ENCODE data around the gene GPR39. TPM values are rescaled to one million over a fixed set of nuclear protein-coding genes. Genes with fewer than 3 reads are reported as not detected.

The GPR39 gene
- polyA plus RNA-seq, 1 donor from 2014 or later: 1.1 TPM

GRCh38 chr2:132597166-132597565 lies 180.6 kb downstream of the GPR39 start (continued):
- TF ChIP-seq EZH2 (IDR thresholded peaks at IDR 0.05; ENCODE audit: borderline replicate concordance, insufficient read depth, low read length, poor library complexity, severe bottlenecking) (no peak), SMC3 (conservative IDR thresholded peaks at IDR 0.05; ENCODE audit: poor library complexity) (no peak)

GRCh38 chr2:132597831-132598230 lies 181.2 kb downstream of the GPR39 start:
- Histone ChIP-seq H3K9ac (ENCODE audit: low read length) (no peak overlapping the region), H4K20me1 (ENCODE audit: insufficient read depth) (no peaks in the 10 kb centered on the region), H3K27me3 (ENCODE audit: insufficient read depth, low read depth, low read length) (no peaks in the 10 kb centered on the region), H3F3A (ENCODE audit: insufficient read depth, low read length, poor library complexity, severe bottlenecking) (no peaks in the 10 kb centered on the region), H2AFZ (ENCODE audit: low read depth, low read length) (no peak overlapping the region), H3K4me3 (ENCODE audit: low read length) (no peak overlapping the region), H3K36me3 (ENCODE audit: insufficient read depth, low read length) (no peaks in the 10 kb centered on the region), H3K79me2 (replicated peaks; ENCODE audit: insufficient read depth, low read length) (no peaks in the 10 kb centered on the region), H3K27ac (ENCODE audit: low read length) (no peak overlapping the region), H3K9me2 (ENCODE audit: insufficient read depth, low read length) (no peaks in the 10 kb centered on the region), H3K4me2 (ENCODE audit: low read length) (no peak overlapping the region), H3K9me3 (ENCODE audit: low read length) (no peaks in the 10 kb centered on the region)
- TF ChIP-seq RAD21 (conservative IDR thresholded peaks at IDR 0.05) (no peak), TAF1 (IDR thresholded peaks at IDR 0.05; ENCODE audit: low read depth) (no peak), REST (IDR thresholded peaks at IDR 0.05; ENCODE audit: borderline replicate concordance) (no peak), CTCF (IDR thresholded peaks at IDR 0.05; ENCODE audit: poor library complexity, severe bottlenecking) (no peak), EZH2 (IDR thresholded peaks at IDR 0.05; ENCODE audit: borderline replicate concordance, insufficient read depth, low read length, poor library complexity, severe bottlenecking) (no peak), POLR2AphosphoS5 (IDR thresholded peaks at IDR 0.05) (no peak), EP300 (conservative IDR thresholded peaks at IDR 0.05; ENCODE audit: poor library complexity, severe bottlenecking) (no peak)

- H3K27me3 ChIP-seq (ENCODE audit: insufficient read depth, low read depth, low read length): no peaks in the 10 kb centered on the region
- no peaks in the 10 kb centered on the region for H3F3A ChIP-seq (ENCODE audit: insufficient read depth, low read length, poor library complexity, severe bottlenecking)
- H3K27ac ChIP-seq (ENCODE audit: low read length): no peak overlapping the region
- H3K9ac ChIP-seq (ENCODE audit: low read length): no peak overlapping the region
- H4K20me1 ChIP-seq (ENCODE audit: insufficient read depth): no peaks in the 10 kb centered on the region
- no peak overlapping the region for H2AFZ ChIP-seq (ENCODE audit: low read depth, low read length)
- H3K4me2 ChIP-seq (ENCODE audit: low read length): no peak overlapping the region
- H3K9me2 ChIP-seq (ENCODE audit: insufficient read depth, low read length): no peaks in the 10 kb centered on the region
- TF ChIP-seq RAD21 (conservative IDR thresholded peaks at IDR 0.05) (no peak), TAF1 (IDR thresholded peaks at IDR 0.05; ENCODE audit: low read depth) (no peak)
- no peaks in the 10 kb centered on the region for H3K9me3 ChIP-seq (ENCODE audit: low read length)
- no peaks in the 10 kb centered on the region for H3K79me2 ChIP-seq (replicated peaks; ENCODE audit: insufficient read depth, low read length)
- no peak overlapping the region for H3K4me3 ChIP-seq (ENCODE audit: low read length)
- no peaks in the 10 kb centered on the region for H3K36me3 ChIP-seq (ENCODE audit: insufficient read depth, low read length)
These were observed 181.9 kb downstream of the GPR39 start for GRCh38 chr2:132598536-132598935.
